CD4-positive, CD25-positive, alpha-beta regulatory T cell (primary cell): ENCODE data around the gene TBL1XR1. TPM values are rescaled to one million over a fixed set of nuclear protein-coding genes. Genes with fewer than 3 reads are reported as not detected.
A peak's percentile ranks its signal among the peaks of the same experiment; 100 is the strongest.
"Not testable (repeated sequence)": the region's sequence is repeated elsewhere in the genome, so short reads cannot be mapped to it uniquely, and the experiment has no call there.

ENCODE experiments used
- ATAC-seq, 2 donors: fragments of 150-1000 bp; cut with Tn5 transposase; one replicate each; pipeline ENCODE4 v1.10.0; 2021; ENCODE audit warnings: low read depth in 2 of 2, moderate number of reproducible peaks in 2 of 2, moderate library complexity in 1 of 2
- DNase-seq, 3 donors: peaks; one replicate each; pipeline versions ENCODE4 v3.0.0 to v3.0.0-alpha.2; 2012 to 2022; ENCODE audit warnings: mixed read lengths in 1 of 3
- H3K27ac ChIP-seq: one replicate; pipeline ENCODE4 v1.7.0; 2013; ENCODE audit warnings: mild to moderate bottlenecking, low read length; ENCODE audit not compliant: insufficient read depth, poor library complexity, severe bottlenecking
- H3K27me3 ChIP-seq: one replicate; pipeline ENCODE4 v1.7.0; 2013; ENCODE audit warnings: low read length; ENCODE audit not compliant: control insufficient read depth, insufficient read depth
- H3K36me3 ChIP-seq: one replicate; pipeline ENCODE4 v1.7.0; 2013; ENCODE audit warnings: mild to moderate bottlenecking, low read length, moderate library complexity; ENCODE audit not compliant: control insufficient read depth, insufficient read depth
- H3K4me1 ChIP-seq: 2 replicates; pipeline ENCODE4 v1.7.0; 2013; ENCODE audit warnings: mild to moderate bottlenecking, low read length; ENCODE audit not compliant: insufficient read depth, control insufficient read depth, poor library complexity, severe bottlenecking
- H3K4me3 ChIP-seq: one replicate; pipeline ENCODE4 v1.7.0; 2013; ENCODE audit warnings: low read depth, mild to moderate bottlenecking, low read length, moderate library complexity
- H3K9me3 ChIP-seq, 2 experiments: 1 replicate in 1 of 2; 2 replicates in 1 of 2; pipeline ENCODE4 v1.7.0; 2013; ENCODE audit warnings: low read length in 2 of 2, mild to moderate bottlenecking in 1 of 2, moderate library complexity in 1 of 2; ENCODE audit not compliant: control insufficient read depth in 2 of 2
- H3K27ac Mint-ChIP-seq, 3 donors: one replicate each; pipeline ENCODE4 v1.8.0; 2020 to 2022; ENCODE audit warnings: mild to moderate bottlenecking in 3 of 3, mixed read lengths in 3 of 3, moderate library complexity in 2 of 3
- H3K27me3 Mint-ChIP-seq: one replicate; pipeline ENCODE4 v1.8.0; 2022; ENCODE audit warnings: mild to moderate bottlenecking, mixed read lengths
- H3K36me3 Mint-ChIP-seq: one replicate; pipeline ENCODE4 v1.8.0; 2020; ENCODE audit warnings: mixed read lengths
- H3K4me1 Mint-ChIP-seq, 4 donors: one replicate each; pipeline ENCODE4 v1.8.0; 2020 to 2022; ENCODE audit warnings: mixed read lengths in 4 of 4, mild to moderate bottlenecking in 1 of 4
- H3K4me3 Mint-ChIP-seq, 4 donors: one replicate each; pipeline ENCODE4 v1.8.0; 2020 to 2022; ENCODE audit warnings: mild to moderate bottlenecking in 4 of 4, mixed read lengths in 4 of 4, moderate library complexity in 3 of 4
- H3K9me3 Mint-ChIP-seq, 7 donors: one replicate each; pipeline ENCODE4 v1.8.0; 2020 to 2022; ENCODE audit warnings: mixed read lengths in 7 of 7, mild to moderate bottlenecking in 3 of 7, moderate library complexity in 2 of 7
- polyA plus RNA-seq, 4 donors: library from polyadenylated mRNA; unstranded; fragments of 300-500 nt; fragmentation: Illumina TruSeq; gene quantifications; one replicate each; pipeline ENCODE4 v1.2.3, GENCODE V29; 2021
- total RNA-seq: library from RNA; stranded (reverse); gene quantifications from one replicate; pipeline ENCODE4 v1.2.3, GENCODE V29; 2022

TBL1XR1 gene
- total and polyA plus RNA-seq, 5 donors from 2014 or later: 34.0 to 146 (median 41.6) TPM

DNA sequence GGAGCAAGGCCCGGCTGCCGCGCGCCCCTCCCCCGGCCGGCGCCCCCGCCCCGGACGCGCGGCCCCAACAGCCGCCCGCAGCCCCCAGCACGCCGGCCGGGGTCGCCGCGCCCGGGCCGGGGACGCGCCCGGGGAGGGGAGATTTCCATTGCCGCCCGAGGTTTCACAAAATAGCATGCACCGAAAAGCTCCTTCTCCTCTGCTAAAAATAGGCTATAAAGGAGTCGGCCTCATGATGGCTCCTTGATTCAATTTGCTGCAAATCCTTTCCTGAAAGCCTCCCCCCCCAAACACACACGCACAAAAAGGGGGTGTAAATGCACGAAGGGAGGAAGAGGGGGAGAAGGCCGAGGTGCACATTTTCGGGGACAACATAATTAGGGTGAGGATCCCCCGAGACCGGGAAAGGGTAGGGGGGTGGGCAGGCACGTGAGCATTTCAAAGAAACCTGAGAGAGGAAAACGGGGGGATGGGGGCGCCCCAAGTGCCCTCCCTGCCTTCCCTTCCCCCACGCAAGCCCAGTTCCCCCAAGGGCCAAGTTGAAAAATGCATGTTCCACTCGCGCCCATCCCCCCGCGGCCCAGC lies 734 bp downstream of the TBL1XR1 start:
- H3K4me3 Mint-ChIP-seq: peak overlapping the region; percentile 97 to 99 (median 99)
- peak overlapping the region; percentile 97 to 99 (median 98) for H3K27ac Mint-ChIP-seq
- H3K36me3 Mint-ChIP-seq: peaks cover 4% of the 10 kb centered on the region
- peaks cover 30% of the 10 kb centered on the region for H3K27me3 Mint-ChIP-seq
- peaks cover 0 to 3% (median 0%) of the 10 kb centered on the region in 7 donors for H3K9me3 Mint-ChIP-seq
- peak; percentile 43 to 76 (median 64) for DNase-seq
- Histone ChIP-seq H3K4me3 (peak overlapping the region; percentile 98), H3K36me3 (no peaks in the 10 kb centered on the region), H3K9me3 (no peaks in the 10 kb centered on the region), H3K27ac (peak overlapping the region; percentile 93), H3K27me3 (no peaks in the 10 kb centered on the region), H3K4me1 (peaks cover 66% of the 10 kb centered on the region)
- H3K4me1 Mint-ChIP-seq: peaks cover 41 to 70% (median 54%) of the 10 kb centered on the region in 4 donors
- no peak for ATAC-seq

DNA sequence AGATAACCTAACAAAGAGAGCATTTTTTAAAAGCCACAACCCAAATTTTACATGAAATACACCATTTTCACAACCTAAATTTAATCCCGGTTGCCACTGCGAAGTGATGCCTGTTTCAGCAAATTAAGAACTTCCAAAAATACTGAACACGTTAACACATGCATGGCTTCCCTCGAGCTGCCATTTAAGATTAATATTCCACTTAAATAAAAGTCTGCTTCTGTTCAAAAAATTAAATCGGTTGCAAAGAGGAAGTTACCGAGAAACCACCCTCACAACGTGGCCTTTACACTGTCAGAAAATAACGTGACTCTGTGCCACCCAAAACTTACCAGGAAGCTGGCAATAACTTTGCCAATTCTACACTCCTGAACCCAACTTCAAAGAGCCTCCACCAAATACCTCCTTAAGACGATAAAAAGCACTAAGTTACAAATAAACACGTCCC lies 1.2 kb downstream of the TBL1XR1 start:
- Mint-ChIP-seq H3K9me3 (peaks cover 0 to 3% (median 0%) of the 10 kb centered on the region in 7 donors), H3K36me3 (peaks cover 6% of the 10 kb centered on the region), H3K27ac (peak overlapping the region; percentile 97 to 99 (median 98)), H3K4me1 (peaks cover 45 to 70% (median 57%) of the 10 kb centered on the region in 4 donors), H3K27me3 (peaks cover 30% of the 10 kb centered on the region), H3K4me3 (peak overlapping the region; percentile 97 to 99 (median 99))
- Histone ChIP-seq H3K4me1 (peaks cover 66% of the 10 kb centered on the region), H3K27ac (peak overlapping the region; percentile 93), H3K27me3 (no peaks in the 10 kb centered on the region), H3K36me3 (no peaks in the 10 kb centered on the region), H3K4me3 (peak overlapping the region; percentile 98), H3K9me3 (no peaks in the 10 kb centered on the region)
- ATAC-seq (peak; percentile 14 to 26), DNase-seq (peak in 2 of 3 donors; percentile 55 to 84)

DNA sequence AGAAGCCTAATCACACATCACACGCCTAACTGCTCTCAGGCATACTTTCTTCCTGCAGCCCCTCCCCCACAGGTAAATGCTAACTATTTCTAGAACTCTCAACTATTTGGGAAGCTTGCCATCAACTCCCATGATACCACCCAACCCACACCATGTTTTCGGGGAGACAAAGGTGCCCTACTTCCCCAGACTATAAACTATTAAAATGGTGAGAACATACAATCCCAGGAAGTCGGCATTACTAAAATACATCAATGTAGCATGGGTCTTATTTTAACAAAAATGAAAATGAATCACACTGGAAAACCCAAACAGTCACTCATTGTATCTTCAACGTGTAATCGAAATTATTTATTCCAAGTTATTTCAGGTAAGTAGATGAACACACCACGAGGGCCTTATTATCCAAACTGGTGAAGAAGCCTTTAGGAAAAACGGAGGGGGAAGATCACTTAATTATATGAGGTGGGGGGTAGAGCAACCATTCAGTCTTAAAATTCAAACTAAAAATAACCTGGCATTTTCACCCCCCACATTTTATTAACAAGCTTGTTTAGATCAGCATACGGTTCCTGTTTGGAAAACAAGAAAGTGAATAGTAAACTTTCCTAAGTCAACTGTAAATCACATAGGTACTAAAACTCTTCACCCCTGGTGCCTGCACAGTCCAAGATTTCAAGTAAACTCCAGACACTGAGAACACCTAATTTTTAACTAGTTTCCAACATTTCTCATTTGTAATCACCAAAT lies 1.9 kb downstream of the TBL1XR1 start:
- peaks cover 49 to 73% (median 60%) of the 10 kb centered on the region in 4 donors for H3K4me1 Mint-ChIP-seq
- Histone ChIP-seq H3K27ac (peak overlapping the region; percentile 93), H3K4me3 (peak overlapping the region; percentile 98), H3K4me1 (peaks cover 66% of the 10 kb centered on the region), H3K9me3 (no peaks in the 10 kb centered on the region), H3K27me3 (no peaks in the 10 kb centered on the region), H3K36me3 (no peaks in the 10 kb centered on the region)
- peak overlapping the region; percentile 97 to 99 (median 99) for H3K4me3 Mint-ChIP-seq
- H3K27ac Mint-ChIP-seq: peak overlapping the region; percentile 97 to 99 (median 98)
- peaks cover 0 to 3% (median 0%) of the 10 kb centered on the region in 7 donors for H3K9me3 Mint-ChIP-seq
- ATAC-seq: no peak
- peaks cover 30% of the 10 kb centered on the region for H3K27me3 Mint-ChIP-seq
- H3K36me3 Mint-ChIP-seq: peaks cover 6% of the 10 kb centered on the region
- peak in 1 of 3 donors; percentile 35 for DNase-seq

DNA sequence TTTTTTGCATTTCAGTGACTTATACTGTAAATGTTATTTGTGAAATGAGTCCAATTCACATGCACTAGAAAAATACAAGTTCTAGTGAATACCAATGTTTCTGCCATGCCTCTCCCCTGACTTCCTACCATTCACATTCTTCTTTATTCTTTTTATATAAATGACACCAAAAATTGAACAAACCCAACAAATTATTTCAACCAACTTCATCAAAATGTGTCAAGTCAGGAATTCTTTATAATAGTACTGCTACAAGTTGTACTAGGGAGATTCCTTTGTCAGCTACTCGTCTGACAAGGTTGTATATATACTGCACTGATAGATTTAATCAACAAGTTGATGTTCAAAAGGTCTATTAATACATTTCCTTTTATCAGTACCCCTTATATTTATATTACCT lies 3.0 kb downstream of the TBL1XR1 start:
- Mint-ChIP-seq H3K9me3 (peaks cover 0 to 3% (median 0%) of the 10 kb centered on the region in 7 donors), H3K4me1 (peaks cover 46 to 72% (median 57%) of the 10 kb centered on the region in 4 donors)

DNA sequence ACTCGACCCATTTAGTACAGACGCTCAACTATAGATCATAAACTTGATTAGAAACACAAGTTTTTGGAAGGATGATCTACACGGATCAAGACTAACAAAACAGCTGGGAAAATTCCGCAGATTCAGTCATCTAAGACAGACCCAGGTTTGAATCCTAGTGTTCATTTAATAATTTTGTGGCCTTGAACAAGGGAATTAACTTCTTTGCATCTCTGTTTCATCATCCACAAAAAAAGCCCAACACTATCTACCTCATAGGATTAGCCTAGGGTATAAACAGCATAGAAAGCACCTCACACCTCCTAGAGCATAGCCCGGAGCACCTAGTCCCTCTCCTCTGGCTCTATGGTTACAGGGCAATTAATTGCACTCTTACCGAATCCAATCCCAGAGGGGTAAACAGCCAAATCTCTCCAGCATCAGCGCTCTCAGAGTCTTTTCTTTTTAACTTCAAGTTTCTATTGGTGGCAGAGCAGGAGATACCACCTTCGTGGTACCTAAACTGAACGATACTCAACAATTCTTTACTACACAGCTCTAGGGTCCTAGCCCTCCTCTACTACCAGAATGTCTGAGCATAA lies 3.5 kb downstream of the TBL1XR1 start:
- DNase-seq (no peak), ATAC-seq (no peak)
- peaks cover 43 to 69% (median 53%) of the 10 kb centered on the region in 4 donors for H3K4me1 Mint-ChIP-seq
- H3K4me3 Mint-ChIP-seq: peak overlapping the region; percentile 97 to 99 (median 99)
- H3K36me3 ChIP-seq: no peaks in the 10 kb centered on the region
- peak overlapping the region; percentile 98 for H3K4me3 ChIP-seq
- peaks cover 27% of the 10 kb centered on the region for H3K27me3 Mint-ChIP-seq
- peak overlapping the region; percentile 93 for H3K27ac ChIP-seq
- H3K9me3 ChIP-seq: no peaks in the 10 kb centered on the region
- H3K36me3 Mint-ChIP-seq: peaks cover 6% of the 10 kb centered on the region
- H3K27ac Mint-ChIP-seq: peak overlapping the region; percentile 12 to 99 (median 61)
- peaks cover 55% of the 10 kb centered on the region for H3K4me1 ChIP-seq
- H3K9me3 Mint-ChIP-seq: peaks cover 0 to 3% (median 0%) of the 10 kb centered on the region in 7 donors
- H3K27me3 ChIP-seq: no peaks in the 10 kb centered on the region

More for the DNA sequence above, 3.0 kb downstream of the TBL1XR1 start:
- ATAC-seq: no peak
- Mint-ChIP-seq H3K4me3 (peak overlapping the region; percentile 97 to 99 (median 99)), H3K36me3 (peaks cover 6% of the 10 kb centered on the region), H3K27me3 (peaks cover 30% of the 10 kb centered on the region), H3K27ac (peak overlapping the region; percentile 74 to 99 (median 98))
- Histone ChIP-seq H3K36me3 (no peaks in the 10 kb centered on the region), H3K27ac (peak overlapping the region; percentile 93), H3K27me3 (no peaks in the 10 kb centered on the region), H3K4me1 (peaks cover 60% of the 10 kb centered on the region), H3K9me3 (no peaks in the 10 kb centered on the region), H3K4me3 (peak overlapping the region; percentile 98)
- no peak for DNase-seq

DNA sequence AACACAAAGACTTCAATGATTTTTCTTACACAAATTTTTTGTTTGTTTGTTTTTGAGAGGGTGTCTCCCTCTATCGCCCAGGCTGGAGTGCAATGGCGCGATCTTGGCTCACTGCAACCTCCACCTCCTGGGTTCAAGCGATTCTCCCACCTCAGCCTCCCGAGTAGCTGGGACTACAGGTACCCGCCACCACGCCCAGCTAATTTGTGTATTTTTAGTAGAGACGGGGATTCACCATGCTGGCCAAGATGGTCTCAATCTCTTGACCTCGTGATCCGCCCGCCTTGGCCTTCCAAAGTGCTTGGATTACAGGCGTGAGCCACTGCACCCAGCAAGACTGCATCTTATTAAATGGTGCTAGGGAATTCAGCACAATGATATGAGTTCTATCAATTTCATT lies 4.0 kb downstream of the TBL1XR1 start:
- not testable (repeated sequence) for H3K9me3 Mint-ChIP-seq
- peak overlapping the region; percentile 12 to 99 (median 61) for H3K27ac Mint-ChIP-seq
- H3K27me3 Mint-ChIP-seq: peaks cover 22% of the 10 kb centered on the region

More for the DNA sequence above, 4.0 kb downstream of the TBL1XR1 start:
- not testable (repeated sequence) for DNase-seq, H3K36me3 Mint-ChIP-seq, H3K36me3 ChIP-seq, ATAC-seq, H3K27me3 ChIP-seq, H3K9me3 ChIP-seq
- H3K4me3 ChIP-seq: peak overlapping the region; percentile 98
- peaks cover 43 to 69% (median 54%) of the 10 kb centered on the region in 4 donors for H3K4me1 Mint-ChIP-seq
- H3K27ac ChIP-seq: peak overlapping the region; percentile 14
- H3K4me3 Mint-ChIP-seq: peak overlapping the region; percentile 97 to 99 (median 99)
- peaks cover 52% of the 10 kb centered on the region for H3K4me1 ChIP-seq
